ENCODE measurements around the gene PDE4D.

- TF ChIP-seq, protein P1, sequence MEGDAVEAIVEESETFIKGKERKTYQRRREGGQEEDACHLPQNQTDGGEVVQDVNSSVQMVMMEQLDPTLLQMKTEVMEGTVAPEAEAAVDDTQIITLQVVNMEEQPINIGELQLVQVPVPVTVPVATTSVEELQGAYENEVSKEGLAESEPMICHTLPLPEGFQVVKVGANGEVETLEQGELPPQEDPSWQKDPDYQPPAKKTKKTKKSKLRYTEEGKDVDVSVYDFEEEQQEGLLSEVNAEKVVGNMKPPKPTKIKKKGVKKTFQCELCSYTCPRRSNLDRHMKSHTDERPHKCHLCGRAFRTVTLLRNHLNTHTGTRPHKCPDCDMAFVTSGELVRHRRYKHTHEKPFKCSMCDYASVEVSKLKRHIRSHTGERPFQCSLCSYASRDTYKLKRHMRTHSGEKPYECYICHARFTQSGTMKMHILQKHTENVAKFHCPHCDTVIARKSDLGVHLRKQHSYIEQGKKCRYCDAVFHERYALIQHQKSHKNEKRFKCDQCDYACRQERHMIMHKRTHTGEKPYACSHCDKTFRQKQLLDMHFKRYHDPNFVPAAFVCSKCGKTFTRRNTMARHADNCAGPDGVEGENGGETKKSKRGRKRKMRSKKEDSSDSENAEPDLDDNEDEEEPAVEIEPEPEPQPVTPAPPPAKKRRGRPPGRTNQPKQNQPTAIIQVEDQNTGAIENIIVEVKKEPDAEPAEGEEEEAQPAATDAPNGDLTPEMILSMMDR (IDR thresholded peaks at IDR 0.05), result no peak
- no peak for TF ChIP-seq EZH2 (IDR thresholded peaks at IDR 0.05)
These were observed 652.0 kb downstream of the PDE4D start for GRCh38 chr5:59241552-59241951.

All from neural progenitor cell (in vitro differentiated cells).